ENCODE data around the gene MTPN.

Gene MTPN

GRCh38 chr7:135950429-135950828 lies 26.7 kb downstream of the MTPN start:
- DNase-seq, result no peak

GRCh38 chr7:135946289-135947055 lies 30.7 kb downstream of the MTPN start:
- DNase-seq, result no peak

- DNase-seq, result no peak
Measured at GRCh38 chr7:135944753-135945152, 32.4 kb downstream of the MTPN start.

- DNase-seq, result no peak
Measured at GRCh38 chr7:135943134-135943879, 33.9 kb downstream of the MTPN start.

- DNase-seq, result no peak
Measured at GRCh38 chr7:135942614-135943013, 34.5 kb downstream of the MTPN start.

- DNase-seq, result no peak
Measured at GRCh38 chr7:135940077-135941075, 36.8 kb downstream of the MTPN start.

- DNase-seq, result no peak
Measured at GRCh38 chr7:135939261-135939812, 37.8 kb downstream of the MTPN start.

GRCh38 chr7:135938563-135938962 lies 38.6 kb downstream of the MTPN start:
- DNase-seq, result no peak

- no peak for DNase-seq
Measured at GRCh38 chr7:135938086-135938485, 39.1 kb downstream of the MTPN start.

GRCh38 chr7:135936497-135937217 lies 40.5 kb downstream of the MTPN start:
- no peak for DNase-seq

- no peak for DNase-seq
Measured at GRCh38 chr7:135934651-135935050, 42.5 kb downstream of the MTPN start.

GRCh38 chr7:135933509-135934188 lies 43.5 kb downstream of the MTPN start:
- no peak for DNase-seq

GRCh38 chr7:135932131-135932530 lies 45.0 kb downstream of the MTPN start:
- DNase-seq, result no peak

- no peak for DNase-seq
Measured at GRCh38 chr7:135930565-135931461, 46.3 kb downstream of the MTPN start.

GRCh38 chr7:135929722-135930141 lies 47.4 kb downstream of the MTPN start:
- no peak for DNase-seq

GRCh38 chr7:135929249-135929648 lies 47.9 kb downstream of the MTPN start:
- DNase-seq, result no peak

- no peak for DNase-seq
Measured at GRCh38 chr7:135928136-135928535, 49.0 kb downstream of the MTPN start.

GRCh38 chr7:135925210-135925609 lies 51.9 kb downstream of the MTPN start:
- DNase-seq, result no peak

GRCh38 chr7:135924302-135924701 lies 52.9 kb downstream of the MTPN start:
- no peak for DNase-seq

GRCh38 chr7:135922263-135922662 lies 54.9 kb downstream of the MTPN start:
- DNase-seq, result no peak
